HCT116 (cell line): ENCODE results near the gene TCERG1L. TPM values are rescaled to one million over a fixed set of nuclear protein-coding genes. Genes with fewer than 3 reads are reported as not detected.

Source experiments
- ATAC-seq: fragments of 200-7000 bp; cut with Tn5 transposase; 2 replicates; pipeline ENCODE4 v1.9.1; 2020; ENCODE audit warnings: mild to moderate bottlenecking, moderate library complexity
- BruUV-seq: library from RNA; stranded (reverse); fragments of 400-500 nt; replicated peaks from 2 replicates; lab custom pipeline; 2021; lab: Mats Ljungman, UMichigan
- CTCF ChIA-PET: fragments of 300-600 bp; sonication (Branson Sonifier 250); formaldehyde crosslinking; loops from one replicate; lab custom pipeline; 2021; ENCODE audit warnings: antibody characterized with exemption; lab: Charles Lee
- POLR2A ChIA-PET: fragments of 300-600, 350-600 bp; sonication (Branson Sonifier 250); formaldehyde crosslinking; loops from one replicate; lab custom pipeline; 2021; ENCODE audit warnings: antibody characterized with exemption; lab: Charles Lee
- RAD21 ChIA-PET, 2 experiments: fragments of 300-600 bp; sonication (Branson Sonifier 250); formaldehyde crosslinking; loops; one replicate each; lab custom pipeline; 2023; ENCODE audit warnings: low total read pairs in 2 of 2; ENCODE audit not compliant: uncharacterized antibody in 2 of 2, unreplicated experiment in 2 of 2, low non-redundant PET in 1 of 2; lab: Charles Lee
- DNase-seq: peaks from one replicate; pipeline ENCODE4 v3.0.0-alpha.2; 2010; ENCODE audit warnings: low read depth, low spot score
- H2AFZ ChIP-seq: fragments of 200-600 bp; shearing (Covaris generic), sonication (generic); 2 replicates; pipeline ENCODE4 v1.6.1; 2017; ENCODE audit warnings: low read depth, mixed run types, mixed read lengths, antibody characterized with exemption, low read length; ENCODE audit not compliant: poor library complexity, severe bottlenecking
- H3K27ac ChIP-seq: 2 replicates; pipeline ENCODE4 v1.5.1; 2012; ENCODE audit warnings: low read depth, low read length
- H3K27me3 ChIP-seq: fragments of 200-600 bp; sonication (generic); 2 replicates; pipeline ENCODE4 v1.6.1; 2016; ENCODE audit warnings: mixed run types, low read length, mixed read lengths; ENCODE audit not compliant: insufficient read depth
- H3K36me3 ChIP-seq, 2 experiments: fragments of 200-500 bp in 1 of 2; fragments of 200-600 bp in 1 of 2; sonication (Bioruptor generic) in 1 of 2; sonication (generic) in 1 of 2; 2 replicates each; pipeline versions ENCODE4 v1.5.1 to v1.6.1; 2014 to 2016; ENCODE audit warnings: low read length in 2 of 2, inconsistent platforms in 1 of 2, mixed read lengths in 1 of 2, mixed run types in 1 of 2; ENCODE audit not compliant: insufficient read depth in 2 of 2, control insufficient read depth in 1 of 2
- H3K4me1 ChIP-seq, 2 experiments: fragments of 200-600 bp in 1 of 2; sonication (generic) in 1 of 2; 2 replicates each; pipeline versions ENCODE4 v1.5.1 to v1.6.1; 2012 to 2017; ENCODE audit warnings: low read length in 2 of 2, inconsistent platforms in 1 of 2, mild to moderate bottlenecking in 1 of 2, mixed read lengths in 1 of 2, mixed run types in 1 of 2, moderate library complexity in 1 of 2; ENCODE audit not compliant: insufficient read depth in 2 of 2, control insufficient read depth in 1 of 2
- H3K4me2 ChIP-seq: fragments of 200-600 bp; sonication (generic); 2 replicates; pipeline ENCODE4 v1.6.1; 2017; ENCODE audit warnings: mixed run types, low read length, mixed read lengths
- H3K4me3 ChIP-seq, 2 experiments: fragments of 200-600 bp in 1 of 2; sonication (generic) in 1 of 2; replicated peaks in 1 of 2; 2 replicates each; pipeline ENCODE4 v1.5.1; 2011 to 2016; ENCODE audit warnings: low read length in 2 of 2, control low read depth in 1 of 2, low read depth in 1 of 2, mild to moderate bottlenecking in 1 of 2, mixed read lengths in 1 of 2, mixed run types in 1 of 2
- H3K79me2 ChIP-seq: fragments of 200-600 bp; sonication (generic); 2 replicates; pipeline ENCODE4 v1.6.1; 2017; ENCODE audit warnings: mild to moderate bottlenecking, mixed run types, low read length, moderate library complexity, mixed read lengths; ENCODE audit not compliant: insufficient read depth
- H3K9ac ChIP-seq: fragments of 200-600 bp; sonication (generic); 2 replicates; pipeline ENCODE4 v1.6.1; 2016; ENCODE audit warnings: low read length, mixed read lengths
- H3K9me2 ChIP-seq: fragments of 200-600 bp; sonication (generic), shearing (Covaris generic); 2 replicates; pipeline ENCODE4 v1.6.1; 2017; ENCODE audit warnings: mixed run types, mild to moderate bottlenecking, moderate library complexity; ENCODE audit not compliant: insufficient read depth
- H3K9me3 ChIP-seq, 2 experiments: fragments of 200-500 bp in 1 of 2; fragments of 200-600 bp in 1 of 2; sonication (Bioruptor generic) in 1 of 2; sonication (generic) in 1 of 2; 2 replicates each; pipeline ENCODE4 v1.6.1; 2014 to 2017; ENCODE audit warnings: low read length in 2 of 2, mixed read lengths in 2 of 2, inconsistent platforms in 1 of 2, low read depth in 1 of 2, mild to moderate bottlenecking in 1 of 2, mixed run types in 1 of 2, moderate library complexity in 1 of 2; ENCODE audit not compliant: control insufficient read depth in 1 of 2, insufficient read depth in 1 of 2
- H4K20me1 ChIP-seq: fragments of 200-600 bp; sonication (generic), shearing (Covaris generic); 2 replicates; pipeline ENCODE4 v1.6.1; 2017; ENCODE audit warnings: mixed run types, mild to moderate bottlenecking, moderate library complexity; ENCODE audit not compliant: insufficient read depth
- CBX3 ChIP-seq: IDR thresholded peaks from 2 replicates; pipeline ENCODE4 v1.6.1; 2012; ENCODE audit warnings: low read depth
- CEBPB ChIP-seq: IDR thresholded peaks from 2 replicates; pipeline ENCODE4 v1.6.1; 2012; ENCODE audit warnings: low read depth
- EGR1 ChIP-seq: IDR thresholded peaks from 2 replicates; pipeline ENCODE4 v1.6.1; 2012; ENCODE audit warnings: low read depth
- ELF1 ChIP-seq: IDR thresholded peaks from 2 replicates; pipeline ENCODE4 v1.6.1; 2012; ENCODE audit warnings: low read depth, borderline replicate concordance
- EZH2 ChIP-seq: fragments of 200-600 bp; sonication (generic); IDR thresholded peaks from 2 replicates; pipeline ENCODE4 v1.6.1; 2017; ENCODE audit warnings: antibody characterized with exemption, mixed run types
- EZH2phosphoT487 ChIP-seq: fragments of 200-600 bp; IDR thresholded peaks from 2 replicates; pipeline ENCODE4 v1.6.1; 2018; ENCODE audit warnings: antibody characterized with exemption, borderline replicate concordance
- FOSL1 ChIP-seq: IDR thresholded peaks from 2 replicates; pipeline ENCODE4 v1.6.1; 2012; ENCODE audit warnings: low read depth
- JUND ChIP-seq: IDR thresholded peaks from 2 replicates; pipeline ENCODE4 v1.6.1; 2012
- POLR2A ChIP-seq: IDR thresholded peaks from 2 replicates; pipeline ENCODE4 v1.7.0; 2011; ENCODE audit warnings: borderline replicate concordance; ENCODE audit not compliant: insufficient read depth, insufficient read length; ENCODE audit errors: extremely low read depth
- POLR2AphosphoS5 ChIP-seq: IDR thresholded peaks from 2 replicates; pipeline ENCODE4 v1.6.1; 2011; ENCODE audit warnings: mild to moderate bottlenecking, low read depth, low read length, moderate library complexity
- RAD21 ChIP-seq: IDR thresholded peaks from 2 replicates; pipeline ENCODE4 v1.6.1; 2012; ENCODE audit warnings: low read depth, mild to moderate bottlenecking
- SIN3A ChIP-seq: IDR thresholded peaks from 2 replicates; pipeline ENCODE4 v1.6.1; 2012; ENCODE audit warnings: low read depth
- SP1 ChIP-seq: IDR thresholded peaks from 2 replicates; pipeline ENCODE4 v1.6.1; 2012; ENCODE audit warnings: low read depth
- SRF ChIP-seq: IDR thresholded peaks from 2 replicates; pipeline ENCODE4 v1.6.1; 2012; ENCODE audit warnings: low read depth
- YY1 ChIP-seq: IDR thresholded peaks from 2 replicates; pipeline ENCODE4 v1.6.1; 2011; ENCODE audit warnings: low read length, low read depth, moderate library complexity, mild to moderate bottlenecking; ENCODE audit not compliant: insufficient replicate concordance; ENCODE audit errors: extremely low read depth
- ZNF274 ChIP-seq: fragments of 200-500 bp; sonication (Bioruptor generic); IDR thresholded peaks from 2 replicates; pipeline ENCODE4 v1.6.1; 2014; ENCODE audit warnings: mild to moderate bottlenecking, low read depth, low read length, inconsistent platforms
- intact Hi-C: fragments of 100-400 bp; cut with micrococcal nuclease; formaldehyde crosslinking; loops from 2 replicates; pipeline ENCODE4 v1.10.0; 2022
- total RNA-seq: library from RNA; stranded (reverse); gene quantifications from one replicate; pipeline ENCODE4 v1.2.1, GENCODE V29; 2021; ENCODE audit not compliant: unreplicated experiment
- TF ChIP-seq, protein P1 (sequence below), 3 experiments: fragments of 200-600 bp in 1 of 3; sonication (generic) in 1 of 3; IDR thresholded peaks in 2 of 3; conservative IDR thresholded peaks in 1 of 3; 2 replicates each; pipeline ENCODE4 v1.5.1; 2012 to 2017; ENCODE audit warnings: low read depth in 2 of 3, low read length in 2 of 3, antibody characterized with exemption in 1 of 3, borderline replicate concordance in 1 of 3, control low read depth in 1 of 3, mild to moderate bottlenecking in 1 of 3, mixed read lengths in 1 of 3, mixed run types in 1 of 3, moderate library complexity in 1 of 3; ENCODE audit not compliant: insufficient read depth in 1 of 3
- TF ChIP-seq, protein P2 (sequence below): IDR thresholded peaks from 2 replicates; pipeline ENCODE4 v1.6.1; 2012
- TF ChIP-seq, protein P3 (sequence below): IDR thresholded peaks from 2 replicates; pipeline ENCODE4 v1.6.1; 2012

Gene TCERG1L
- total RNA-seq, 1 experiment from 2014 or later = not detected

DNA sequence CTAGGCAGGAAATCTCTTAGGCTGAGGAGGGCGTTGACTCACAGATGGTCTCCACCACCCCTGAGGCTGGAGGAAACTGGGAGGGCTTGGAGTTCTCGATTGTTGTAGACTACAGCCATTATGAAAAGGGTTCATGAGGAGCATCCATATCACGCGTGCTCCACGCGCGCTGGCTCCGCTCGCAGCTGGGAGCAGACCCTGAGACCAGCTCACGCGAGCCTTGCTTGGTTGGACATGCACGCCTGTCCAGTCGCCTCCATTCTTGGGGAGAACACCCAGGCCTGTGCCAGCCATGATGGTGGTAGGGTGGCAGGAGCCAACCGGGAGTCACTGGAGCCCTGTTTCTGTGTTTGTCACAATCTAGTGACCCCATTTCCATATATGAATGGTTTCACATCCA is 139.1 kb downstream of the TCERG1L start:
- Histone ChIP-seq H4K20me1 (no peaks in the 10 kb centered on the region), H3K4me1 (no peaks in the 10 kb centered on the region), H3K4me3 (no peak overlapping the region), H3K27ac (no peak overlapping the region), H2AFZ (no peak overlapping the region), H3K79me2 (no peaks in the 10 kb centered on the region), H3K36me3 (no peaks in the 10 kb centered on the region), H3K27me3 (no peaks in the 10 kb centered on the region), H3K9ac (no peak overlapping the region), H3K4me2 (no peak overlapping the region), H3K9me2 (no peaks in the 10 kb centered on the region), H3K9me3 (no peaks in the 10 kb centered on the region)
- no TSS peak for BruUV-seq
- ChIA-PET POLR2A (no interaction called here), CTCF (no interaction called here), RAD21 (no interaction called here)
- intact Hi-C loops = no loop called here
- no peak for TF ChIP-seq EZH2
- DNase-seq = no peak
- no peak for ATAC-seq

DNA sequence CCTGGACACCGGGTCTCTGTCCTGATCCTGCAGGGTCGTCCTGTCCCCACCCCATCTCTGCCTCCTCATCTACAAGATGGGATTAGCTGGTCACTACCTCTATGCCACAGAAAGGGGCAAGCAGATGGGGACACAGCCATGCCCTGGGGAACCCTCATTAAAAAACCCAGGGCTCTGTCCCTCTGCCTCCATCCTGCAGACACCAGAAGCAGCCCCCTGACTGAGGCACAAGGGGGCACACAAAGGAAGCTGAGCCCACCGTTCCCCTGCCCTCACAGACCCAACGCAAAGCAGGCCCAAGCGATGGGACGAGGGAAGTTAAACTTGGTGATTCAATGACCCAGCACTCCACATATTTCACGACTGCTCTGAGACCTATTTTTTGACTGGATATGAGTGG is 142.4 kb downstream of the TCERG1L start:
- Histone ChIP-seq H3K27me3 (no peaks in the 10 kb centered on the region), H3K27ac (no peak overlapping the region), H3K79me2 (no peaks in the 10 kb centered on the region), H3K4me1 (no peaks in the 10 kb centered on the region), H3K36me3 (no peaks in the 10 kb centered on the region)
- ATAC-seq = no peak
- intact Hi-C loops = no loop called here
- no peak for DNase-seq
- no peak for TF ChIP-seq FOSL1
- TF ChIP-seq RAD21 = no peak
- no peak for TF ChIP-seq ELF1
- TF ChIP-seq, protein P1, sequence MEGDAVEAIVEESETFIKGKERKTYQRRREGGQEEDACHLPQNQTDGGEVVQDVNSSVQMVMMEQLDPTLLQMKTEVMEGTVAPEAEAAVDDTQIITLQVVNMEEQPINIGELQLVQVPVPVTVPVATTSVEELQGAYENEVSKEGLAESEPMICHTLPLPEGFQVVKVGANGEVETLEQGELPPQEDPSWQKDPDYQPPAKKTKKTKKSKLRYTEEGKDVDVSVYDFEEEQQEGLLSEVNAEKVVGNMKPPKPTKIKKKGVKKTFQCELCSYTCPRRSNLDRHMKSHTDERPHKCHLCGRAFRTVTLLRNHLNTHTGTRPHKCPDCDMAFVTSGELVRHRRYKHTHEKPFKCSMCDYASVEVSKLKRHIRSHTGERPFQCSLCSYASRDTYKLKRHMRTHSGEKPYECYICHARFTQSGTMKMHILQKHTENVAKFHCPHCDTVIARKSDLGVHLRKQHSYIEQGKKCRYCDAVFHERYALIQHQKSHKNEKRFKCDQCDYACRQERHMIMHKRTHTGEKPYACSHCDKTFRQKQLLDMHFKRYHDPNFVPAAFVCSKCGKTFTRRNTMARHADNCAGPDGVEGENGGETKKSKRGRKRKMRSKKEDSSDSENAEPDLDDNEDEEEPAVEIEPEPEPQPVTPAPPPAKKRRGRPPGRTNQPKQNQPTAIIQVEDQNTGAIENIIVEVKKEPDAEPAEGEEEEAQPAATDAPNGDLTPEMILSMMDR (IDR thresholded peaks at IDR 0.05 in 2 of 3, conservative IDR thresholded peaks at IDR 0.05 in 1 of 3; ENCODE audit: borderline replicate concordance in 1 of 3, insufficient read depth in 1 of 3, low read depth in 2 of 3, low read length in 2 of 3) = no peak
- no peak for TF ChIP-seq EGR1
- no peak for TF ChIP-seq SRF
- no peak for TF ChIP-seq CBX3
- TF ChIP-seq YY1 = no peak
- TF ChIP-seq SIN3A = no peak
- no peak for TF ChIP-seq JUND
- TF ChIP-seq, protein P2, sequence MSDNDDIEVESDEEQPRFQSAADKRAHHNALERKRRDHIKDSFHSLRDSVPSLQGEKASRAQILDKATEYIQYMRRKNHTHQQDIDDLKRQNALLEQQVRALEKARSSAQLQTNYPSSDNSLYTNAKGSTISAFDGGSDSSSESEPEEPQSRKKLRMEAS = no peak
- TF ChIP-seq CEBPB = no peak
- TF ChIP-seq EZH2 = no peak
- no peak for TF ChIP-seq ZNF274
- TF ChIP-seq, protein P3, sequence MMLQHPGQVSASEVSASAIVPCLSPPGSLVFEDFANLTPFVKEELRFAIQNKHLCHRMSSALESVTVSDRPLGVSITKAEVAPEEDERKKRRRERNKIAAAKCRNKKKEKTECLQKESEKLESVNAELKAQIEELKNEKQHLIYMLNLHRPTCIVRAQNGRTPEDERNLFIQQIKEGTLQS = no peak
- no peak for TF ChIP-seq POLR2AphosphoS5
- no peak for TF ChIP-seq SP1
- TF ChIP-seq EZH2phosphoT487 = no peak
- TF ChIP-seq POLR2A = no peak
- TF ChIP-seq, all 23 proteins: peak for 0
- no peak overlapping the region for H3K4me2 ChIP-seq
- H3K9me3 ChIP-seq = no peaks in the 10 kb centered on the region
- no peak overlapping the region for H3K9ac ChIP-seq
- H2AFZ ChIP-seq = no peak overlapping the region
- no peaks in the 10 kb centered on the region for H4K20me1 ChIP-seq
- BruUV-seq = no TSS peak
- no peaks in the 10 kb centered on the region for H3K9me2 ChIP-seq
- CTCF ChIA-PET = no interaction called here
- POLR2A ChIA-PET = no interaction called here
- no peak overlapping the region for H3K4me3 ChIP-seq
- RAD21 ChIA-PET = no interaction called here
